HepG2 (cell line): Measurements from ENCODE around the gene TTC16. TPM values are rescaled to one million over a fixed set of nuclear protein-coding genes. Genes with fewer than 3 reads are reported as not detected.

Source experiments
- ATAC-seq: fragments of 200-7000 bp; cut with Tn5 transposase; 3 replicates; pipeline ENCODE4 v1.9.1; 2020; ENCODE audit warnings: mild to moderate bottlenecking, moderate library complexity
- BruUV-seq: library from RNA; stranded (reverse); fragments of 400-500 nt; replicated peaks from 2 replicates; lab custom pipeline; 2021; lab: Mats Ljungman, UMichigan
- CTCF ChIA-PET: fragments of 300-600 bp; formaldehyde crosslinking; extraction: SDS; loops from one replicate; lab custom pipeline; 2021; ENCODE audit warnings: low total read pairs, inconsistent platforms, low intra/inter-chr PET ratio; lab: Yijun Ruan, JAX
- POLR2A ChIA-PET: fragments of 350-600 bp; sonication (Branson Sonifier 250); formaldehyde crosslinking; loops from one replicate; lab custom pipeline; 2020; ENCODE audit warnings: antibody characterized with exemption, inconsistent platforms; lab: Yijun Ruan, JAX
- DNase-seq: peaks from one replicate; pipeline ENCODE4 v3.0.0-alpha.2; 2015; ENCODE audit warnings: low spot score
- FAIRE-seq: peaks from 3 replicates; lab custom pipeline; 2011; peaks lifted over from hg19 to GRCh38; lab: Jason Lieb, UNC
- H2AFZ ChIP-seq: one replicate; pipeline ENCODE4 v1.6.1; 2011; ENCODE audit warnings: low read length, inconsistent platforms
- H3K27ac ChIP-seq: fragments of 300-600 bp; 3 replicates; pipeline ENCODE4 v1.8.0; 2011; ENCODE audit warnings: mixed run types, mild to moderate bottlenecking, mixed read lengths, low read length, inconsistent platforms; ENCODE audit not compliant: insufficient read depth; ENCODE audit errors: extremely low read length
- H3K27me3 ChIP-seq, 2 experiments: fragments of 200-600 bp in 1 of 2; 2 replicates in 1 of 2; 3 replicates in 1 of 2; pipeline versions ENCODE4 v1.6.0 to v1.8.0; 2011; ENCODE audit warnings: low read length in 2 of 2, mild to moderate bottlenecking in 2 of 2, moderate library complexity in 2 of 2, inconsistent platforms in 1 of 2; ENCODE audit not compliant: insufficient read depth in 2 of 2, control insufficient read depth in 1 of 2
- H3K36me3 ChIP-seq, 2 experiments: fragments of 200-600 bp in 1 of 2; replicated peaks in 1 of 2; 2 replicates in 1 of 2; 3 replicates in 1 of 2; pipeline versions ENCODE4 v1.5.1 to v1.8.0; 2011; ENCODE audit warnings: low read length in 2 of 2, inconsistent platforms in 1 of 2; ENCODE audit not compliant: insufficient read depth in 2 of 2, control insufficient read depth in 1 of 2
- H3K4me1 ChIP-seq: 2 replicates; pipeline ENCODE4 v1.5.1; 2012; ENCODE audit warnings: low read length, inconsistent platforms; ENCODE audit not compliant: insufficient read depth
- H3K4me2 ChIP-seq: 2 replicates; pipeline ENCODE4 v1.6.0; 2011; ENCODE audit warnings: low read depth, low read length, inconsistent platforms
- H3K4me3 ChIP-seq, 3 experiments: fragments of 200-600 bp in 1 of 3; sonication (generic), shearing (Covaris generic) in 1 of 3; replicated peaks in 1 of 3; 2 replicates each; pipeline ENCODE4 v1.5.1; 2011 to 2016; ENCODE audit warnings: low read length in 3 of 3, inconsistent platforms in 2 of 3, low read depth in 2 of 3, mild to moderate bottlenecking in 2 of 3, control low read depth in 1 of 3, mixed read lengths in 1 of 3; ENCODE audit not compliant: insufficient read depth in 1 of 3
- H3K79me2 ChIP-seq: one replicate; pipeline ENCODE4 v1.6.1; 2011; ENCODE audit warnings: low read length, inconsistent platforms; ENCODE audit not compliant: insufficient read depth
- H3K9ac ChIP-seq: 2 replicates; pipeline ENCODE4 v1.6.0; 2011; ENCODE audit warnings: mild to moderate bottlenecking, low read depth, low read length, inconsistent platforms; ENCODE audit not compliant: insufficient read depth
- H3K9me3 ChIP-seq: 2 replicates; pipeline ENCODE4 v1.5.1; 2012; ENCODE audit warnings: mild to moderate bottlenecking, low read length
- H4K20me1 ChIP-seq: 2 replicates; pipeline ENCODE4 v1.6.0; 2011; ENCODE audit warnings: inconsistent platforms, mild to moderate bottlenecking, low read length, moderate library complexity; ENCODE audit not compliant: insufficient read depth
- MEIS2 ChIP-seq: sonication (generic); formaldehyde crosslinking; IDR thresholded peaks from 2 replicates; pipeline ENCODE4 v1.9.0; 2021; ENCODE audit warnings: mild to moderate bottlenecking, missing genetic modification reagents
- NR3C1 ChIP-seq: sonication (generic); formaldehyde crosslinking; IDR thresholded peaks from 2 replicates; pipeline ENCODE4 v1.4.0; 2020; ENCODE audit warnings: missing genetic modification reagents
- ZBTB33 ChIP-seq: sonication (generic); formaldehyde crosslinking; IDR thresholded peaks from 2 replicates; pipeline ENCODE4 v1.4.0; 2020; ENCODE audit warnings: missing genetic modification reagents
- ZFP91 ChIP-seq: sonication (generic); formaldehyde crosslinking; IDR thresholded peaks from 2 replicates; pipeline ENCODE4 v1.9.0; 2022; ENCODE audit warnings: missing genetic modification reagents, mild to moderate bottlenecking, borderline replicate concordance
- WGBS: methylation state at CpG from one replicate; pipeline ENCODE4 v1.1.6; 2017; ENCODE audit warnings: low lambda C conversion rate; 5-methylcytosine and 5-hydroxymethylcytosine counted together
- in situ Hi-C: cut with HindIII; loops from 2 replicates; pipeline ENCODE4 v1.10.0; 2017; ENCODE audit warnings: low pct_unique_long_range_greater_than_20kb; ENCODE audit not compliant: extremely low pct_ligation_motif_present
- intact Hi-C: fragments of 100-400 bp; cut with micrococcal nuclease; formaldehyde crosslinking; loops from one replicate; pipeline ENCODE4 v1.10.0; 2022; ENCODE audit not compliant: unreplicated experiment
- polyA plus RNA-seq, 8 experiments: library from polyadenylated mRNA; depleted of rRNA in 3 of 8; stranded (reverse) in 7 of 8; unstranded in 1 of 8; fragments of >200 nt; fragmentation: Illumina TruSeq in 4 of 8; extraction: Trizol in 4 of 8; gene quantifications; 2 replicates each; pipeline versions ENCODE4 v1.2.1 to v1.2.3, GENCODE V29; 2011 to 2016; ENCODE audit warnings: low read depth in 4 of 8, missing spikeins in 1 of 8, mixed read lengths in 1 of 8; ENCODE audit not compliant: insufficient read depth in 1 of 8
- total RNA-seq, 5 experiments: library from RNA; depleted of rRNA; stranded (reverse); fragments of >200 nt; fragmentation: Illumina TruSeq; extraction: Trizol; gene quantifications; 2 replicates each; pipeline ENCODE4 v1.2.3, GENCODE V29; 2016; ENCODE audit warnings: low read depth in 1 of 5

Gene TTC16
- total and polyA plus RNA-seq, 2 of the 13 experiments (the other 11 are each of a cell fraction or from before 2014, with no cell fraction given): not detected

GRCh38 chr9:127730799-127731410, 15.0 kb downstream of the TTC16 start (continued):
- TF ChIP-seq ZFP91 (CRISPR knock-in tag): no peak

- H3K27ac ChIP-seq: no peak overlapping the region
- H3K9ac ChIP-seq: no peak overlapping the region
- H3K4me3 ChIP-seq: no peak overlapping the region
- BruUV-seq: no TSS peak
- in situ Hi-C loops (loop anchor here (10.0 kb wide), 1 partner anchor 227 kb away; no protein-coding TSS in a partner anchor), intact Hi-C loops (no loop called here)
- WGBS: 84% methylated on average over 16 of the region's 16 CpGs
- no peak overlapping the region for H2AFZ ChIP-seq
- H3K36me3 ChIP-seq: no peaks in the 10 kb centered on the region
- no peak overlapping the region for H3K4me2 ChIP-seq
- ChIA-PET POLR2A (no interaction called here), CTCF (interaction anchor here (3.9 kb wide), 1 partner anchor 142 kb away, joined by 33 read pairs; no protein-coding TSS in a partner anchor)
- no peaks in the 10 kb centered on the region for H3K79me2 ChIP-seq
- FAIRE-seq (no peak), DNase-seq (no peak), ATAC-seq (no peak)
- peaks cover 0 to 2% of the 10 kb centered on the region in 2 experiments; a peak in 1 of 5 replicates for H3K27me3 ChIP-seq
- H3K4me1 ChIP-seq: peaks cover 38% of the 10 kb centered on the region
- no peaks in the 10 kb centered on the region for H3K9me3 ChIP-seq
- H4K20me1 ChIP-seq: no peaks in the 10 kb centered on the region
- TF ChIP-seq NR3C1 (CRISPR knock-in tag) (no peak), ZBTB33 (CRISPR knock-in tag) (peak; percentile 59; the same call in 1 of the 2 replicates), MEIS2 (CRISPR knock-in tag) (no peak)
Observed at GRCh38 chr9:127731938-127732337, 16.1 kb downstream of the TTC16 start.
